GM19240 (cell line): ENCODE measurements around the gene TRMT1.

Source experiments
- DNase-seq: peaks from one replicate; pipeline ENCODE4 v3.0.0; 2011; ENCODE audit warnings: low spot score; ENCODE audit not compliant: insufficient read length

TRMT1 gene

DNA sequence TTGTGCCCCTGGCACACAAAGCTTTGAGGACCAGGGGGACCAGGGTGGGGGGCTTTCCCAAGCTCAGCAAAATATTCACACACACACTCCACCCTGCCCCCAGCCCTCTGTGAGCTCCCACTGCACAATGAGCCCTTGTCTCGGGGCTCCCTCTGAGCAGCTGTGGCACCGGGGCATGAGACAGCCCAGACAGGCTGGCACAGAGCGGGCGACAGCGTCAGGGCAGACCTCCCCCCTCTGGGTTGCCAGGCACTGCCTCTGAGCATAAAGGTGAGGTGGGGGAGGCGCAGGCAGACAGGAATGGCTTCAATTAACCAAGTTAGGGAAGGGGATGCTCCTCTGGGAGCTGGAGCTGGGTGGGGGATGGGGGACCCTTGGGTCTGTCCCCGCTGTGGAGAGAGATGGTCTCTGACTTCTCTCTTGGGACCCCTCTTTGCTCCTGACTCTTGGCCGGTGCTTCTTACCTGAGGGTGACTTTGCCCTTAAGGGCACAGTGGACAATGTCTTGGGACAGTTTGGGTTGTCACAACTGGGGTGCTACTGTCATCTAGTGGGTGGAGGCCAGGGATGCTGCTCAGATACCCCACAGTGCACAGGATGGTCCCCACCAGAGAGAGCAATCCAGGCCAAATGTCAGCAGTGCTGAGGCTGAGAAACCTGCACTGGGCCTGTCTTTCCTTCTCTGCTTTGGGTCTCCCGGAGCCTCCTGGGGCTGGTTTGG lies 44.2 kb downstream of the TRMT1 start:
- DNase-seq: no peak

GRCh38 chr19:13071444-13072187 lies 44.9 kb downstream of the TRMT1 start:
- no peak for DNase-seq

DNA sequence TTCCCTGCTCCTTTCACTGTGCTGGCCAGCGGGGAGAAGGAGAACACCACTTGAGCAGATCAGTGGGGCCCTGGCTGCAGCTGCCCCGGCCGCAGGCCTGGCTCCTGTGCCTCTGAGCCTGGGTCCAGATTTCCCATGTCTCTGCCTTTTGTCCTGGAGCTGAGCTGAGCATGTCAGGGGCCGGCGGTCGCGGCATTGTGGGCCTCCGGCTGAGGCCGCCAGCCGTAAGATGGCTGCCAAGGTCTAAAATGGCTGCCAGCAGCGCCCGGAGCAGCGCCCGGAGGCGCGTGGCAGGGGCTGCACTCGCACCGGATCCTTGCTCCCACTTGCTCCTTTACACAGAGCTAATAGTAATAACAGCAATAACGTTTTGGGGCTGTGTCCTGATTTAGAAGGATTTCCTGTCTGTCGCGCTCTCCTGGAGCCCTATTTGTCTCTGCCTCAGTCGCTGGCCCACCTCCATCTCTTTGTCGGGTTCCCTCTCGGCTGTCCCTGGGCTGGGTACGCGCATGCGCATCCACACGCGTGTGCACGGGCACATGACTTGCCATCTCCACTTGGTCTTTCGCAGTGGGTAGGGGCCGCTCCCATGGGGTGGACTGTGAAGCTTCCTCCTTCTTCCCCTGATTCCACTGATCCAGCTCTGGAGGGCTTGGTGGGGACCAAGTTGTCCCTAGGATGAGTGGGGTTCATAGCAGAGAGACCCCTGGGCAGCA lies 46.0 kb downstream of the TRMT1 start:
- DNase-seq: no peak

GRCh38 chr19:13069415-13070359 lies 46.9 kb downstream of the TRMT1 start:
- DNase-seq: no peak

DNA sequence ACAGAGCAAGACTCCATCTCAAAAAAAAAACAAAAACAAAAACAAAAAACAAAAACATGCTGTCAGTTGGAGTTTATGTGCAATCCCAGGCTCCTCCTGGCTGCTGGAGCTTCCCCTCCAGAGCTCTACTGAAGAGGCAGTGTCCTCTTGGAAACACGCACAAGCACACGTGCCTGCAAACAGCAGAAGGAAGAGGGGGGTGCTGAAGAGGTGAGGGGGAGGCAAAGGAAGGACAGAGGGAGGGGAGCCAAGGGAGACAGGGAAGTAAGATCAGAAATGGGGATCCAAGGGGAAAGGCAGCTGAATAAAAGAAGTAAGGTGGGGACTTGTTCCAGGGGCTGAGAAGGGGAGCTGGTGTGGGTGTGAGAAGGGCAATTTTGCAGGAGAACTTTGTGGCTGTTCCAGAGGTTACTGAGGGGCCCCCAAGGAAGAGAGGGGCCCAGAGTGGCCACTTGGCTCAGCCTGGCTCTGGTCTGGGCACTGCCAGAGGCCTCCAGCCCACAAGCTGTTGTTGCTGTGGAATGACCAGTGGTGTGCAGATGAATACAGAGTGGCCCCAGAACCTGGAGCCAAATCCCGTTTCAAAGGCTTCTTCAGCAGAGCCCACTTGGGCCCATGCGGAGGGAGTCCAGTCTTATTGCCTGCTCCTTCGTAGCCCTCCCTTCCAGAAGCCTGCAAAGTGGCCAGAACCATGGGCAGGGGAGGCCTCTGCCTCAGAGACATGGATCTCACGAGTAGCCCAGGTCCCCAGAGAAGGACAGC lies 48.3 kb downstream of the TRMT1 start:
- DNase-seq: no peak

GRCh38 chr19:13066933-13067807 lies 49.4 kb downstream of the TRMT1 start:
- DNase-seq: no peak

DNA sequence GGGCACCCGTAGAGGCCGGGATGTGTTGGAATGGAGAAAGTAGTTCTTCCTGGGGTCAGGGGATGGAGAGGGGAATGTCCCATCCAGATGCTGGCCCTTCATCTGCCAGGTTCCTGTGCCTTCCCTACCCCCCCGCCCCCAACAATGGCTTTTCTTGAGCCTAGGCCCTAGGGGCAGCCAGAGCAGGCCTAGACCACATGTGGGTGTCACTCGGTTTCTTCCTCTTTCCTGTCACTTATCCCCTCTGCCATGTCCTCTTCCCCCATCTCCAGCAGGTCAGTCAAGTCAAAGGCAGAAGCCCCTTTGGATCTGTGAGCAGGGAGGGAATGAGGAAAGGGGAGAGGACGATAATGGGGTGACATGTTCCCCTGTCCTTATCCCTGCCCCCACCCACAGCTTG lies 50.3 kb downstream of the TRMT1 start:
- no peak for DNase-seq

- DNase-seq: no peak
These were observed 52.4 kb downstream of the TRMT1 start for GRCh38 chr19:13064092-13064489.

DNA sequence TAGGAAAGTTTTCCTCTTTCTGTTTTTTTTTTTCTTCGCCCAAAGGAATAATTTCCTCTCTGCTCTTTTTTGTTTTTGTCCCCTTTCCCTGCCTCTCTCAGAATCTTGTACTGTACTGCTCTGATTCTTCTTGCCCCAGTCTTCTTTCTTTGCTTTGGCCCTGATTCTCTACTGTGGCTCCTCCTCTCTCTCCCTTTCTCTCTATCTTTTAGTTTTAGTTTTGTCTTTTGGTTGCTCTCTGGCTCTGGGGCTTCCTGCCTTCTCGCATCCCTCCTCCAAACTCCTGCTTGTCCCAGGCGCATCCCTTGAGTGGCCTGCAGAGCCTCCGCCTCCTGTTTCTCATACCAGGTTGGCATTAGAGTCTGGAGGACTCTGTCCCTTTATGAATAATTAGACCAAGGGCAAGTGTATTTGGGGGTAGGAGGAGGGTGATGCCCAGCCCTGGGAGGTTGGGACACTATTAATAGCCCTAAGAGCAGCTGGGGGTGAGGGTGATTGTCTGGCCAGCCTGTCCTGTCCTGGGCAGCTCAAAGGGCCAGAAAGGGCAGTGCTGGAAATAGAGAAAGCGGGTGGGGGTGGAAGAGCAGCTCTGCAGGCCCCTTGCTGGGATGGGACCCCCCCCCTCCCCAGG lies 53.0 kb downstream of the TRMT1 start:
- no peak for DNase-seq

DNA sequence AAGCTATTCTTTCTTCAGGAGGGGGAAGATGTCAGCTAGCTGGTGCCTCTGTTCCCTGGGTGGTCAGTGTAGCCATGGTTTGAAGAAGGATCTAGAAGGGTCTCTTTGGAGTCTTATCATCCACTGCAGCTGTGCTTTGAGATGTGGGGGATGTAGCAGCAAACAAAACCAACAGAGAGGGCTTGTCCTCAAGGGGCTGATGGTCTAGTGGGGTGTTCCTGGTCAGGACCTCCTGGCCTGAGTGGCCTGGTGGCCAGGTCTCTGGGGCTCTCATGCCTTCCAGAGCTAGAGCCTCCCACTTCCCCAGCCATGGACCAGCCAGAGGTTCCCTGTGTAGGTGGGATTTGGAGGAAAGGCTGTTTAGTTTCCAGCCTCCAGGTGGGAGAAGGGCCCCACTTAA lies 54.2 kb downstream of the TRMT1 start:
- no peak for DNase-seq

DNA sequence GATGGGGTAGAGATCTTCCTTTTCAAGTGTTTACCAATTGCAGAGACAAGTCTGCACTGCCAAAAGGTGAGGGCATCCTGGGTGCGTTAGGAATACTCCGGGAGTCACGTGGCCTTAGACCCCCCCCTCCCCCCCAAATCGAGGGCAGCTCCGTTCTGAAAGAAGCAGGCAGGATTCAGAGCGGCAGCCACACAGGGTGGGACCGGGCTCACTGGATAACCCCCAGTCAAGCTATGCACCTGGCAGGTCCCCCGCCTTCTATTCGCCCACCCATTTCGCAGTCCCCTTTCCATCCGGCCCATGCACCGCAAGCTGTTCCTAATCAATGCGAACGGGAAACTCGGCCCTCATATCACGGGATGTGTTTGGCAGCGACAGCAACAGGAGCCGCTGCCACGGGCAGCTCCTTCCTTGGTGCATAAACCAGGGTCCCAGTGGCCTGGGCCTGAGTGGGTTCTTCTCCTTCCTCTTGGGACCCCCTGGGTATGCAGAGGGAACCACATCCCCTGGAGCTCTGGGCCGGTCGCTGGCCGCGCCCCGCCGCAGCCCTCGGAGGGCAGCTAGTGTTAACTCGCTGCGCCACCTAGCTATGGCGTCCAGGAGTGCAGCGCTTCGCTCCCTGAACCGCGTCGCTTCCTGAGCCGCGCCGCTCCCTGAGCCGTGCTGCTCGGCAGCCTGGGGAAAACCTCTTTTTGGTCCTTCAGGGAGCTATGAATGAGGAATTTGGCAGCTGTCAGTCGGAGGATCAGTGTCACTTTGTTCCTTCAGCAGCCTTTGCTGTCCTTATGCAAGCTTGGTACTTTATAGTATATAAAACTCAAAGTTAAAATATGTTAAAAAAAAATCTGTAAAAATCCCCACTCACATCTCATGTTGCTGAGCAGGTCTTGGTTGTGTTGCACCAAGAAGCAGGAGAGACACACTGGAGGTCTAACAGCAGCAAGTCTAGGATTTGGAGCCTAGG lies 55.3 kb downstream of the TRMT1 start:
- DNase-seq: peak; percentile 88

DNA sequence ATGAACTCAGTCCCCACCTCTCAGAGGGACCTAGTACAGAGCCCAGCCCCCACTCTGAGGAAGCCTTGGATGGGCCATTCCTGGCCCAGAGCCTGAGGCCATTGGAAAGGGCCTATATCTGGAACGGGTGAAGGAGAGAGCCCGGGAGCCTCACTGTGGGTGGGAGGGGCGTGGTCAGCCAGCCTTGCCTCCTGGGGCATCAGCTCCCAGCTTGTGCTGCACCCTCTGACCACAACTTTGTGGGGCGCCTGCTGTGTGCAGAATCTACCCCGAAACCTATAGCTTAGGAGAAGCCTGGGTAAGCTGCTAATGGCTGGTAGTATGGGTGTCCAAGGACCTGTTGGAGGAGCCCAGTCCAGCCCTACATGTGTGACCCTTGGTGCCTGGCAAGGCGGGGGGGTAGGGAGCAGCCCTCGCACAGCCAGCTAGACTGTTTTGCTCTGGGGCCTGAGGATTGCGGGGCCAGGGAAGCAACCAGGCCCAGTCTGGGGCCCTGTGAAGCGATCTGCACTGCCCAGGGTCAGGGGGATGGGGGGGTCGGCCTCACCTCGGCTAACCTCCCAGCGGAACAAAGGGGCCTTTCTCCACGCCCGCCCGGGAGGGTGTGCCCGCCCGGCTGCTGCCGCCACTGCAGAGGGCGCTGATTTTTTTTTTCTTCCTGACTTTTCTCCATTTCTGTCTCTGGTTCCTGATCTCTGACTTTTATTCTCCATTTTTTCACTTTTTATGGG lies 56.1 kb downstream of the TRMT1 start:
- no peak for DNase-seq

GRCh38 chr19:13058951-13059660 lies 57.4 kb downstream of the TRMT1 start:
- no peak for DNase-seq

DNA sequence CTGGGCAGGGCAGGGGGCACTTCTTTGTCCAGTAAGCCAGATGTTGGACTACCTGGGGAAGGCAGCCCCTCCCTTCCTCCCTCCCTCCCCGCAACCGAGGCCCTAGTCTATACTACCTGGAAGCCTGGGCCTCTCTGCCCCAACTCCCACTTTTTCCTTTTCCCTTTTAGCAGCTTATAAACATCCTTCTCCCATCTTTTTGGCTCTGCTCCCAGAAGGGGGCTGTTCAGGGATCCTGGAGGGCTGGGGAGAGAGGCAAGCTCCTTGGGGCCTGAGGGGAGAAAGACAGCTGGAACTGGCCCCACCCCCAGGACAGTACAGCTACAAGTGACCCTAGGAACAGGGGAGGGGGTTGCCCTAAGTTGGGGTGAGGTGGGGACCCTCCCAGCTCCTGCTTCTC lies 58.8 kb downstream of the TRMT1 start:
- DNase-seq: no peak

- DNase-seq: no peak
These were observed 59.4 kb downstream of the TRMT1 start for GRCh38 chr19:13057147-13057572.

GRCh38 chr19:13056052-13056660 lies 60.4 kb downstream of the TRMT1 start:
- no peak for DNase-seq
